Dedifferentiated amniotic fluid mesenchymal stem cell (primary cell): Measurements from ENCODE around the gene PGR.
"Not testable (repeated sequence)": the region's sequence is repeated elsewhere in the genome, so short reads cannot be mapped to it uniquely, and the experiment has no call there.

ENCODE experiments used
- DNase-seq: peaks from one replicate; pipeline ENCODE4 v3.0.0-alpha.2; 2016; ENCODE audit errors: extremely low spot score

PGR gene

GRCh38 chr11:101082813-101083212 lies 46.8 kb downstream of the PGR start:
- DNase-seq, result no peak

GRCh38 chr11:101063706-101064105 lies 65.9 kb downstream of the PGR start:
- no peak for DNase-seq

GRCh38 chr11:101061606-101062005 lies 68.0 kb downstream of the PGR start:
- no peak for DNase-seq

GRCh38 chr11:101059331-101059730 lies 70.3 kb downstream of the PGR start:
- no peak for DNase-seq

- no peak for DNase-seq
Measured at GRCh38 chr11:101053492-101053891, 76.1 kb downstream of the PGR start.

- no peak for DNase-seq
Measured at GRCh38 chr11:101051677-101052076, 77.9 kb downstream of the PGR start.

GRCh38 chr11:101049813-101050212 lies 79.8 kb downstream of the PGR start:
- DNase-seq, result no peak

GRCh38 chr11:101049123-101049522 lies 80.5 kb downstream of the PGR start:
- DNase-seq, result no peak

GRCh38 chr11:101048479-101048878 lies 81.1 kb downstream of the PGR start:
- DNase-seq, result no peak

- DNase-seq, result no peak
Measured at GRCh38 chr11:101046947-101047346, 82.7 kb downstream of the PGR start.

GRCh38 chr11:101045415-101045814 lies 84.2 kb downstream of the PGR start:
- DNase-seq, result no peak

- DNase-seq, result no peak
Measured at GRCh38 chr11:101043940-101044339, 85.7 kb downstream of the PGR start.

GRCh38 chr11:101035872-101036271 lies 93.7 kb downstream of the PGR start:
- no peak for DNase-seq

GRCh38 chr11:101034076-101034475 lies 95.5 kb downstream of the PGR start:
- DNase-seq, result no peak

- no peak for DNase-seq
Measured at GRCh38 chr11:101032991-101033390, 96.6 kb downstream of the PGR start.

- no peak for DNase-seq
Measured at GRCh38 chr11:101031713-101032112, 97.9 kb downstream of the PGR start.

GRCh38 chr11:101030692-101031091 lies 98.9 kb downstream of the PGR start:
- no peak for DNase-seq

GRCh38 chr11:101030015-101030414 lies 99.6 kb downstream of the PGR start:
- no peak for DNase-seq

- DNase-seq, result no peak
Measured at GRCh38 chr11:101028644-101029043, 101.0 kb downstream of the PGR start.

GRCh38 chr11:101022256-101022655 lies 107.4 kb downstream of the PGR start:
- no peak for DNase-seq

GRCh38 chr11:101019870-101020269 lies 109.7 kb downstream of the PGR start:
- no peak for DNase-seq

- no peak for DNase-seq
Measured at GRCh38 chr11:101014600-101015285, 114.9 kb downstream of the PGR start.

- not testable (repeated sequence) for DNase-seq
Measured at GRCh38 chr11:101013702-101014101, 115.9 kb downstream of the PGR start.

- no peak for DNase-seq
Measured at GRCh38 chr11:101011881-101012280, 117.7 kb downstream of the PGR start.
